Right lobe of liver (tissue), 4 donors: Measurements from ENCODE around the gene ZNF521.

ENCODE experiments used
- POLR2A ChIP-seq: fragments of 450-650 bp; IDR thresholded peaks from one replicate; pipeline ENCODE4 v1.6.1; 2017; ENCODE audit warnings: antibody characterized with exemption, mild to moderate bottlenecking
- TF ChIP-seq, protein P1 (sequence below), 4 donors: fragments of 200-600 bp in 3 of 4; fragments of 450-650 bp in 1 of 4; IDR thresholded peaks; one replicate each; pipeline versions ENCODE4 v1.5.1 to v1.8.0; 2016 to 2022; ENCODE audit warnings: antibody characterized with exemption in 4 of 4, mild to moderate bottlenecking in 2 of 4
- donor health status: DM: no; HTN: no; CAD: no.
- donor health status: DM: no; HTN: no; CAD: no.
- donor health status: DM: no; HTN: yes; CAD: no.

DNA sequence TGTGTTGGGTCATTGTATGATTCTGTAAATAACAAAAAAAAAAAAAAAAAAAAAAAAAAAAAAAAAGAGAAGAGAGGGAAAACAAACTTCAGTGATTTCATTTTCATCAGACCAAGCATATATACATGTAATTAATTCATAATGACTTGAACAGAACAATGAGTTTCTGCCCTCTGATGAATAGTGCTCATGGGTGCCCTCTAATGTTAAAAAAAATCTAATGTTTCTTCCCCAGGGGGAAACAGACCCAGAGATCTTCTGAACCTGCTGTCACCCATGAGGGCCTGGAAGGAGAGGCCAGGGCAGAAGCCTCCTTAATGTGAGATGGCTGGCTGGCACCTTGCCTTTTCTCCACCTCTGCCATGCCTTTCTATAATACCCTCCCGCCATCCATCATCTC lies 289.2 kb downstream of the ZNF521 start:
- TF ChIP-seq, protein P1, sequence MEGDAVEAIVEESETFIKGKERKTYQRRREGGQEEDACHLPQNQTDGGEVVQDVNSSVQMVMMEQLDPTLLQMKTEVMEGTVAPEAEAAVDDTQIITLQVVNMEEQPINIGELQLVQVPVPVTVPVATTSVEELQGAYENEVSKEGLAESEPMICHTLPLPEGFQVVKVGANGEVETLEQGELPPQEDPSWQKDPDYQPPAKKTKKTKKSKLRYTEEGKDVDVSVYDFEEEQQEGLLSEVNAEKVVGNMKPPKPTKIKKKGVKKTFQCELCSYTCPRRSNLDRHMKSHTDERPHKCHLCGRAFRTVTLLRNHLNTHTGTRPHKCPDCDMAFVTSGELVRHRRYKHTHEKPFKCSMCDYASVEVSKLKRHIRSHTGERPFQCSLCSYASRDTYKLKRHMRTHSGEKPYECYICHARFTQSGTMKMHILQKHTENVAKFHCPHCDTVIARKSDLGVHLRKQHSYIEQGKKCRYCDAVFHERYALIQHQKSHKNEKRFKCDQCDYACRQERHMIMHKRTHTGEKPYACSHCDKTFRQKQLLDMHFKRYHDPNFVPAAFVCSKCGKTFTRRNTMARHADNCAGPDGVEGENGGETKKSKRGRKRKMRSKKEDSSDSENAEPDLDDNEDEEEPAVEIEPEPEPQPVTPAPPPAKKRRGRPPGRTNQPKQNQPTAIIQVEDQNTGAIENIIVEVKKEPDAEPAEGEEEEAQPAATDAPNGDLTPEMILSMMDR (IDR thresholded peaks at IDR 0.05): no peak
- TF ChIP-seq POLR2A: no peak
